ENCODE measurements around the gene SUDS3. TPM values are rescaled to one million over a fixed set of nuclear protein-coding genes. Genes with fewer than 3 reads are reported as not detected.

Gene SUDS3
- total RNA-seq, 1 donor from 2014 or later = 23.0 TPM

GRCh38 chr12:118357257-118358007, 18.9 kb upstream of the SUDS3 start:
- ATAC-seq = no peak

- no peak for ATAC-seq
These were observed 18.4 kb upstream of the SUDS3 start for GRCh38 chr12:118358008-118358359.

GRCh38 chr12:118358612-118359540, 17.5 kb upstream of the SUDS3 start:
- no peak for ATAC-seq

- ATAC-seq = no peak
These were observed 16.8 kb upstream of the SUDS3 start for GRCh38 chr12:118359541-118359915.

- ATAC-seq = no peak
These were observed 15.3 kb upstream of the SUDS3 start for GRCh38 chr12:118361092-118361404.

- no peak for ATAC-seq
These were observed 14.5 kb upstream of the SUDS3 start for GRCh38 chr12:118361889-118362288.

- no peak for ATAC-seq
These were observed 7.5 kb upstream of the SUDS3 start for GRCh38 chr12:118368821-118369220.

GRCh38 chr12:118370601-118371000, 5.8 kb upstream of the SUDS3 start:
- no peak for ATAC-seq

- ATAC-seq = no peak
These were observed 4.8 kb upstream of the SUDS3 start for GRCh38 chr12:118371321-118372282.

GRCh38 chr12:118372541-118373495, 3.5 kb upstream of the SUDS3 start, which contains the start of gene TAOK3:
Gene TAOK3, minus strand, starts transcription at chr12:118372907. Its CDS starts 117,340 bp downstream, at chr12:118255567.
- ATAC-seq = peak; percentile 97

- ATAC-seq = no peak
These were observed 2.7 kb upstream of the SUDS3 start for GRCh38 chr12:118373616-118374015.

GRCh38 chr12:118374126-118374725, 2.1 kb upstream of the SUDS3 start:
- no peak for ATAC-seq

- no peak for ATAC-seq
These were observed 1.4 kb upstream of the SUDS3 start for GRCh38 chr12:118374909-118375308.

GRCh38 chr12:118375348-118375747, 1.0 kb upstream of the SUDS3 start:
- ATAC-seq = no peak

GRCh38 chr12:118377021-118377883, 897 bp downstream of the SUDS3 start:
- ATAC-seq = no peak

- ATAC-seq = peak; percentile 11
These were observed 1.6 kb downstream of the SUDS3 start for GRCh38 chr12:118377884-118378470.

GRCh38 chr12:118391424-118391823, 15.1 kb downstream of the SUDS3 start:
- no peak for ATAC-seq

- no peak for ATAC-seq
These were observed 15.5 kb downstream of the SUDS3 start for GRCh38 chr12:118391836-118392235.

GRCh38 chr12:118397708-118398440, 21.5 kb downstream of the SUDS3 start:
- ATAC-seq = no peak

All from esophagus mucosa (tissue), 1 donor.